ENCODE data around the gene SHOC2. TPM values are rescaled to one million over a fixed set of nuclear protein-coding genes. Genes with fewer than 3 reads are reported as not detected.

SHOC2 gene
- 63.9 and 70.1 TPM in 2 replicates for total RNA-seq (ENCODE audit: low replicate concordance)

GRCh38 chr10:110919349-110919931, at the start of gene SHOC2:
SHOC2 (plus strand) TSS chr10:110919604; CDS start chr10:110964359, 44,755 bp downstream.
- no peak for DNase-seq (ENCODE audit: low read depth)
- peak; percentile 25 for TF ChIP-seq CTCF (IDR thresholded peaks at IDR 0.05; ENCODE audit: insufficient read depth, low read length)
- H3K4me3 ChIP-seq (ENCODE audit: low read depth, low read length) = peak within 1 kb of the TSS; percentile 82

DNA sequence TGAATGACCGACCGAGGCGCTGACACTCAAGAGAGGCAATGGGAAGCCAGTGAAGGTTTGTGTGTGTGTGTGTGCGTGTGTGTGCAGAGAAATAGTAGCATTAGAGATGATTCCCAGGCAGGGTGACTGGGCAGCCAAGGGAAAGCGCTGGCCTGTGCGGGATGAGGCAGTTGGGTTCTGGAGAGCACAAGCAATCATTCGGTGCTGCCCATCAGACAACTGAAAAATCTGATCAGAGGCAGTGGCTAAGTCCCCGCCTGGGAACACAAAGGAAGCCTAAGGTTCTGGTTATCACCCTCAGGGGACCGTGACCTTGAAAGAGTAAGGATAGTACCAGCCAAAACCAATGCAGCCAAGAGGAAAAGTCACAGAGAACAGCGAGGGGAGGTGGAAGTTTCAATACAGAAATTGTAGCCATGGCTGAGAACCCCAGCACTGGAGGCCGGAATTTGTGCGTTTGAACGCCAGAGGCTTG, 48.5 kb upstream of the SHOC2 start:
- TF ChIP-seq CTCF (IDR thresholded peaks at IDR 0.05; ENCODE audit: insufficient read depth, low read length) = no peak
- peak overlapping the region; percentile 55 for H3K4me3 ChIP-seq (ENCODE audit: low read depth, low read length)
- DNase-seq (ENCODE audit: low read depth) = peak; percentile 29

DNA sequence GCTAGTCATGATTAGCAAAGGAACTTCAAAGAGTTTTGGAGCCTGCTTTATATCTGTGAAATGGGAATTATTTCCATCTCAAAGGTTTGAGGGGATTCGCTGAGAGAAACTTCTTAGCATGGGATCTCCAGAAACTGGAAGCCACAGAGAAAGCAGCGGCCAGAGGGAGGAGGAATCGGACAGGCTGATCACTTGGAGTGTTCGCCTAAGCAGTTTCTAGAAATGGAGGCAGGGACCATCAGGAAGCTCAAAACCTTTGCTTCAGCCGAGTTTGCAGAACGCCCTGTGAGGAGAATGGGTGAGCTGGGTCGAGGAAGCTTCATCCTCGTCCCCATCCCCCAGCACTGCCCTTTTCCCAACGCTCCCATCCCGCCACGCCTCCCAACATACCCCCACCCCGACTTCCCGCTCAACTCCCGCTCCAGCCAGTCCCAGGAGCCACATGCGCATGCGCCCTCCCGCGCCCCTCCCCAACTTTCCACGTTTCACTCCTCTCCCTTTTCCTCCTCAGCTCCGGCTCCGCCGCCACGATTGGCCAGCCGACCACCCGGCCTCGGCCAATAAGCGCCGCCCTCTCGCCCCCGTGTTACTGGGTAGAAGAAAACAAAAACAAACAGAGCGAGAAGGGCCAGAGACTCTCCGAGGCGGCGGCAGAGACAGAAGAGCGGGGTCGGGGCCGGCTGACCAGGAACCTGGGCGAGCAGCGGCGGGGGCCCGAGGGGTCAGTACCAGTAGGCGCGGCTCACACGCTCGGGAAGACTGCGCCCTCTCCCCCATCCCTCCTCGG, 47.9 kb upstream of the SHOC2 start, which contains the start of gene PDCD4:
TSS of gene PDCD4 (plus strand) at position 631 of the 787 bp plus-strand sequence. CDS start 4,100 bp downstream, outside the sequence.
- H3K4me3 ChIP-seq (ENCODE audit: low read depth, low read length) = peak within 1 kb of the TSS; percentile 76
- TF ChIP-seq CTCF (IDR thresholded peaks at IDR 0.05; ENCODE audit: insufficient read depth, low read length) = no peak
- peak; percentile 97 for DNase-seq (ENCODE audit: low read depth)

- H3K4me3 ChIP-seq (ENCODE audit: low read depth, low read length) = peak overlapping the region; percentile 76
- peak; percentile 45 for TF ChIP-seq CTCF (IDR thresholded peaks at IDR 0.05; ENCODE audit: insufficient read depth, low read length)
- DNase-seq (ENCODE audit: low read depth) = peak; percentile 79
Observed at GRCh38 chr10:110872145-110872983, 47.0 kb upstream of the SHOC2 start.

DNA sequence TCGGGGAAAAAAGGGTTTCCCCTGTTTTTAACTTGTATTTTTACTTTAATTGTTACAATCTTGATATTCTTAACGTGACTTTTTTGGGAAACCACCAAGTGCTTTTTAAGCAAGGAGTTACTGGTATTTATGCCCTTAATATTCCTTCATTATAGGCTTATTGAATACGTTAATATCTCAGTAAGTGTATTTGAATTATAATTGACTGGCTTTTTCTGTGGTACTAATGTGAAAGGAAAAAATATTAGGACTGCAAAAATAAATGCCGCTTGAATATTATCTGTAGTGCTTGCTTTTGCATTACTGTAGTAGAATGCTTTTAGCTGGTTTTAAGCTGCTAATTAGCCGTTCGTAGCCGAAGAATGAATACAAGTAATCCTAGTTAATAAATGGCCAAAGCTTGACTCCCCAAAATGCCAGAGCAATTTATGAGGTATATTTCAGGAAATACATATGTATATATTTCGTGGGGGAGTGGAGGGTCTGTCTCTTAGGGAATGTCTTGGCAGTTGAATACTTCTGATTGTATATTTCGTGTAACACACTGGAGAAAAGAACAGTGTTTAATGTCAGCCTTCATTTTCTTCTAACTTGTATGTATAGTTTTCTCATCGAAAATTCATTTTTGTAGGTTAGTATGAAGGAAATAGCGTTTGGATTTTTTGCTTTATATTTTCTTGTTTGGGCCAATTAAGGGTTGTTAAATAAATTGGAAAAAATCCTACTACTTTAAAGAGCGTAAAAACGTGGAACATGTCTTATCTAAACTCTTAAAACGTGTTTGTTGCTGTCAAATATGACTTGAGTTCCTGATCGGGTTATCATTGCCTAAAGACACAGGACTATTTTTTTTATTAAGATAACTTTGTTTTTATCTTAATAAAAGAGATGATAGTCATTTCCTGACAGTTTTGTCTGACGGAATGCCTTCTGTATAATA, 46.1 kb upstream of the SHOC2 start:
- peak overlapping the region; percentile 76 for H3K4me3 ChIP-seq (ENCODE audit: low read depth, low read length)
- DNase-seq (ENCODE audit: low read depth) = no peak
- TF ChIP-seq CTCF (IDR thresholded peaks at IDR 0.05; ENCODE audit: insufficient read depth, low read length) = no peak

Data from fibroblast of the aortic adventitia (primary cell).